ENCODE results near the gene STAG3. TPM values are rescaled to one million over a fixed set of nuclear protein-coding genes. Genes with fewer than 3 reads are reported as not detected.

Gene STAG3
- total and polyA plus RNA-seq, 10 of the 15 experiments (the other 5 are each of a cell fraction or from before 2014, with no cell fraction given), result 73.0 to 306 (median 120) TPM

GRCh38 chr7:100221231-100221718 lies 43.6 kb downstream of the STAG3 start (continued):
- TF ChIP-seq, protein P1, sequence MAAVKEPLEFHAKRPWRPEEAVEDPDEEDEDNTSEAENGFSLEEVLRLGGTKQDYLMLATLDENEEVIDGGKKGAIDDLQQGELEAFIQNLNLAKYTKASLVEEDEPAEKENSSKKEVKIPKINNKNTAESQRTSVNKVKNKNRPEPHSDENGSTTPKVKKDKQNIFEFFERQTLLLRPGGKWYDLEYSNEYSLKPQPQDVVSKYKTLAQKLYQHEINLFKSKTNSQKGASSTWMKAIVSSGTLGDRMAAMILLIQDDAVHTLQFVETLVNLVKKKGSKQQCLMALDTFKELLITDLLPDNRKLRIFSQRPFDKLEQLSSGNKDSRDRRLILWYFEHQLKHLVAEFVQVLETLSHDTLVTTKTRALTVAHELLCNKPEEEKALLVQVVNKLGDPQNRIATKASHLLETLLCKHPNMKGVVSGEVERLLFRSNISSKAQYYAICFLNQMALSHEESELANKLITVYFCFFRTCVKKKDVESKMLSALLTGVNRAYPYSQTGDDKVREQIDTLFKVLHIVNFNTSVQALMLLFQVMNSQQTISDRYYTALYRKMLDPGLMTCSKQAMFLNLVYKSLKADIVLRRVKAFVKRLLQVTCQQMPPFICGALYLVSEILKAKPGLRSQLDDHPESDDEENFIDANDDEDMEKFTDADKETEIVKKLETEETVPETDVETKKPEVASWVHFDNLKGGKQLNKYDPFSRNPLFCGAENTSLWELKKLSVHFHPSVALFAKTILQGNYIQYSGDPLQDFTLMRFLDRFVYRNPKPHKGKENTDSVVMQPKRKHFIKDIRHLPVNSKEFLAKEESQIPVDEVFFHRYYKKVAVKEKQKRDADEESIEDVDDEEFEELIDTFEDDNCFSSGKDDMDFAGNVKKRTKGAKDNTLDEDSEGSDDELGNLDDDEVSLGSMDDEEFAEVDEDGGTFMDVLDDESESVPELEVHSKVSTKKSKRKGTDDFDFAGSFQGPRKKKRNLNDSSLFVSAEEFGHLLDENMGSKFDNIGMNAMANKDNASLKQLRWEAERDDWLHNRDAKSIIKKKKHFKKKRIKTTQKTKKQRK (IDR thresholded peaks at IDR 0.05; ENCODE audit: low read depth, low read length), result no peak
- TF ChIP-seq BCLAF1 (IDR thresholded peaks at IDR 0.05), result no peak
- TF ChIP-seq SIN3A (IDR thresholded peaks at IDR 0.05; ENCODE audit: low read depth, low read length), result no peak
- TF ChIP-seq PAX5 (IDR thresholded peaks at IDR 0.05; ENCODE audit: borderline replicate concordance, low read depth, low read length), result peak; percentile 93
- TF ChIP-seq ZSCAN29 (IDR thresholded peaks at IDR 0.05), result no peak
- peak; percentile 74; the same call in 1 of the 2 replicates for TF ChIP-seq TBL1XR1 (IDR thresholded peaks at IDR 0.05; ENCODE audit: low read depth, low read length)
- TF ChIP-seq EP300 (IDR thresholded peaks at IDR 0.05; ENCODE audit: borderline replicate concordance in 1 of 2, control insufficient read depth in 1 of 2, low read depth in 2 of 2, low read length in 2 of 2), result peak; percentile 91 to 94
- TF ChIP-seq, protein P2, sequence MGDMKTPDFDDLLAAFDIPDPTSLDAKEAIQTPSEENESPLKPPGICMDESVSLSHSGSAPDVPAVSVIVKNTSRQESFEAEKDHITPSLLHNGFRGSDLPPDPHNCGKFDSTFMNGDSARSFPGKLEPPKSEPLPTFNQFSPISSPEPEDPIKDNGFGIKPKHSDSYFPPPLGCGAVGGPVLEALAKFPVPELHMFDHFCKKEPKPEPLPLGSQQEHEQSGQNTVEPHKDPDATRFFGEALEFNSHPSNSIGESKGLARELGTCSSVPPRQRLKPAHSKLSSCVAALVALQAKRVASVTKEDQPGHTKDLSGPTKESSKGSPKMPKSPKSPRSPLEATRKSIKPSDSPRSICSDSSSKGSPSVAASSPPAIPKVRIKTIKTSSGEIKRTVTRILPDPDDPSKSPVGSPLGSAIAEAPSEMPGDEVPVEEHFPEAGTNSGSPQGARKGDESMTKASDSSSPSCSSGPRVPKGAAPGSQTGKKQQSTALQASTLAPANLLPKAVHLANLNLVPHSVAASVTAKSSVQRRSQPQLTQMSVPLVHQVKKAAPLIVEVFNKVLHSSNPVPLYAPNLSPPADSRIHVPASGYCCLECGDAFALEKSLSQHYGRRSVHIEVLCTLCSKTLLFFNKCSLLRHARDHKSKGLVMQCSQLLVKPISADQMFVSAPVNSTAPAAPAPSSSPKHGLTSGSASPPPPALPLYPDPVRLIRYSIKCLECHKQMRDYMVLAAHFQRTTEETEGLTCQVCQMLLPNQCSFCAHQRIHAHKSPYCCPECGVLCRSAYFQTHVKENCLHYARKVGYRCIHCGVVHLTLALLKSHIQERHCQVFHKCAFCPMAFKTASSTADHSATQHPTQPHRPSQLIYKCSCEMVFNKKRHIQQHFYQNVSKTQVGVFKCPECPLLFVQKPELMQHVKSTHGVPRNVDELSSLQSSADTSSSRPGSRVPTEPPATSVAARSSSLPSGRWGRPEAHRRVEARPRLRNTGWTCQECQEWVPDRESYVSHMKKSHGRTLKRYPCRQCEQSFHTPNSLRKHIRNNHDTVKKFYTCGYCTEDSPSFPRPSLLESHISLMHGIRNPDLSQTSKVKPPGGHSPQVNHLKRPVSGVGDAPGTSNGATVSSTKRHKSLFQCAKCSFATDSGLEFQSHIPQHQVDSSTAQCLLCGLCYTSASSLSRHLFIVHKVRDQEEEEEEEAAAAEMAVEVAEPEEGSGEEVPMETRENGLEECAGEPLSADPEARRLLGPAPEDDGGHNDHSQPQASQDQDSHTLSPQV (IDR thresholded peaks at IDR 0.05), result 0 out of 2 replicates have a peak, but pooled peaks have one; percentile 51
- TF ChIP-seq LARP7 (IDR thresholded peaks at IDR 0.05), result no peak; the same call in 1 of the 2 replicates
- TF ChIP-seq NFIC (IDR thresholded peaks at IDR 0.05; ENCODE audit: low read depth, low read length), result peak; percentile 90
- no peak for TF ChIP-seq ZNF217 (IDR thresholded peaks at IDR 0.05)
- TF ChIP-seq SPI1 (IDR thresholded peaks at IDR 0.05; ENCODE audit: borderline replicate concordance, insufficient read depth, low read depth, low read length), result no peak
- TF ChIP-seq CTCF (IDR thresholded peaks at IDR 0.05 in 2 of 3, conservative IDR thresholded peaks at IDR 0.05 in 1 of 3; ENCODE audit: control insufficient read depth in 2 of 3, extremely low read depth in 1 of 3, insufficient read depth in 1 of 3, low read depth in 3 of 3, low read length in 3 of 3), result no peak
